Esophagus muscularis mucosa (tissue), 4 donors: ENCODE results near the gene CROCC. TPM values are rescaled to one million over a fixed set of nuclear protein-coding genes. Genes with fewer than 3 reads are reported as not detected.

Source experiments
- DNase-seq: peaks from one replicate; pipeline ENCODE4 v3.0.0-alpha.2; 2017; ENCODE audit errors: extremely low spot score
- H3K27ac ChIP-seq, 4 donors: fragments of 200-600 bp; sonication (generic); replicated peaks in 1 of 4; 1 replicate in 3 of 4; 2 replicates in 1 of 4; pipeline ENCODE4 v1.5.1; 2016 to 2019; ENCODE audit warnings: mild to moderate bottlenecking in 1 of 4
- H3K27me3 ChIP-seq, 4 donors: fragments of 200-600 bp; sonication (generic); one replicate each; pipeline versions ENCODE4 v1.5.1 to v1.6.0; 2016 to 2019
- H3K36me3 ChIP-seq, 4 donors: fragments of 200-600 bp; sonication (generic); one replicate each; pipeline ENCODE4 v1.5.1; 2016 to 2019
- H3K4me1 ChIP-seq, 4 donors: fragments of 200-600 bp; sonication (generic); one replicate each; pipeline ENCODE4 v1.5.1; 2016 to 2019
- H3K4me3 ChIP-seq, 4 donors: fragments of 200-600 bp; sonication (generic); 1 replicate in 2 of 4; 2 replicates in 2 of 4; pipeline ENCODE4 v1.5.1; 2016 to 2019; ENCODE audit warnings: mild to moderate bottlenecking in 4 of 4, moderate library complexity in 1 of 4
- H3K9me3 ChIP-seq, 4 donors: fragments of 200-600 bp; sonication (generic); 1 replicate in 3 of 4; 2 replicates in 1 of 4; pipeline ENCODE4 v1.5.1; 2016 to 2019
- CTCF ChIP-seq, 3 experiments: fragments of 200-600 bp in 2 of 3; fragments of 450-650 bp in 1 of 3; sonication (generic) in 2 of 3; IDR thresholded peaks; one replicate each; pipeline ENCODE4 v1.5.1; 2017 to 2019; ENCODE audit warnings: antibody characterized with exemption in 3 of 3, mild to moderate bottlenecking in 2 of 3, moderate library complexity in 1 of 3
- EP300 ChIP-seq: sonication (generic); formaldehyde crosslinking; IDR thresholded peaks from one replicate; pipeline ENCODE4 v1.6.1; 2017; ENCODE audit warnings: antibody characterized with exemption
- POLR2A ChIP-seq: fragments of 450-650 bp; IDR thresholded peaks from one replicate; pipeline ENCODE4 v1.6.1; 2017; ENCODE audit warnings: antibody characterized with exemption, moderate library complexity, mild to moderate bottlenecking, low read depth
- POLR2AphosphoS5 ChIP-seq, 2 donors: sonication (generic); formaldehyde crosslinking; IDR thresholded peaks; one replicate each; pipeline ENCODE4 v1.6.1; 2017; ENCODE audit warnings: antibody characterized with exemption in 2 of 2
- WGBS: methylation state at CpG from one replicate; pipeline ENCODE4 v1.1.5; 2018; 5-methylcytosine and 5-hydroxymethylcytosine counted together
- intact Hi-C: fragments of 100-400 bp; cut with DNase I; formaldehyde crosslinking; loops from one replicate; pipeline ENCODE4 v1.15.1; 2023
- total RNA-seq, 4 donors: library from RNA; depleted of rRNA; stranded (reverse); fragments of >200 nt; gene quantifications; one replicate each; pipeline versions ENCODE4 v1.1.0 to v1.2.1, GENCODE V29; 2016

The CROCC gene
- total RNA-seq, 4 donors from 2014 or later: 17.6 to 36.3 (median 23.0) TPM

- Histone ChIP-seq H3K27ac (peak overlapping the region; percentile 65 to 77 (median 72)), H3K9me3 (no peaks in the 10 kb centered on the region), H3K4me1 (peaks cover 14 to 42% (median 33%) of the 10 kb centered on the region in 4 donors), H3K36me3 (no peaks in the 10 kb centered on the region), H3K4me3 (peak overlapping the region; percentile 49 to 69 (median 54)), H3K27me3 (peaks cover 0 to 27% (median 6%) of the 10 kb centered on the region in 4 donors)
- no peak for TF ChIP-seq EP300
- peak; percentile 49 to 58 for TF ChIP-seq POLR2AphosphoS5 (IDR thresholded peaks at IDR 0.05)
- DNase-seq: no peak
- intact Hi-C loops: no loop called here
- 62% methylated on average over 8 of the region's 20 CpGs for WGBS
Measured at GRCh38 chr1:16978567-16979474, 57.1 kb downstream of the CROCC start.

GRCh38 chr1:16979475-16980327, 58.0 kb downstream of the CROCC start:
- TF ChIP-seq CTCF (IDR thresholded peaks at IDR 0.05) (no peak), EP300 (no peak), POLR2A (no peak), POLR2AphosphoS5 (IDR thresholded peaks at IDR 0.05) (no peak)
- H3K4me3 ChIP-seq: peak overlapping the region; percentile 49 to 69 (median 54)
- H3K36me3 ChIP-seq: no peaks in the 10 kb centered on the region
- peaks cover 0 to 27% (median 6%) of the 10 kb centered on the region in 4 donors for H3K27me3 ChIP-seq
- H3K9me3 ChIP-seq: no peaks in the 10 kb centered on the region
- intact Hi-C loops: no loop called here
- H3K4me1 ChIP-seq: peaks cover 18 to 48% (median 39%) of the 10 kb centered on the region in 4 donors
- DNase-seq: no peak
- 17% methylated on average over 13 of the region's 44 CpGs for WGBS
- peak overlapping the region; percentile 65 to 77 (median 72) for H3K27ac ChIP-seq

GRCh38 chr1:16980473-16981268, 58.9 kb downstream of the CROCC start, which contains the start of gene MFAP2:
TSS of gene MFAP2 (minus strand) at chr1:16980620. CDS start at chr1:16978273, 2,347 bp downstream.
- 37% methylated on average over 11 of the region's 53 CpGs for WGBS
- TF ChIP-seq CTCF (IDR thresholded peaks at IDR 0.05): no peak
- TF ChIP-seq EP300: no peak
- no peak for TF ChIP-seq POLR2AphosphoS5 (IDR thresholded peaks at IDR 0.05)
- TF ChIP-seq POLR2A: no peak
- DNase-seq: no peak
- Histone ChIP-seq H3K4me1 (peaks cover 22 to 45% (median 41%) of the 10 kb centered on the region in 4 donors), H3K27ac (peak within 1 kb of the TSS; percentile 65 to 77 (median 72)), H3K36me3 (peaks cover 0 to 4% (median 1%) of the 10 kb centered on the region in 4 donors), H3K27me3 (peaks cover 0 to 27% (median 6%) of the 10 kb centered on the region in 4 donors), H3K4me3 (peak within 1 kb of the TSS; percentile 49 to 69 (median 54)), H3K9me3 (no peaks in the 10 kb centered on the region)
- intact Hi-C loops: no loop called here

GRCh38 chr1:16981269-16981849, 59.6 kb downstream of the CROCC start:
- H3K4me3 ChIP-seq: no peak overlapping the region
- intact Hi-C loops: no loop called here
- H3K9me3 ChIP-seq: no peaks in the 10 kb centered on the region
- peaks cover 0 to 27% (median 6%) of the 10 kb centered on the region in 4 donors for H3K27me3 ChIP-seq
- H3K4me1 ChIP-seq: peaks cover 22 to 45% (median 41%) of the 10 kb centered on the region in 4 donors
- TF ChIP-seq CTCF (IDR thresholded peaks at IDR 0.05): no peak
- no peak for TF ChIP-seq EP300
- TF ChIP-seq POLR2AphosphoS5 (IDR thresholded peaks at IDR 0.05): no peak
- TF ChIP-seq POLR2A: no peak
- WGBS: 80% methylated on average over 10 of the region's 10 CpGs
- H3K27ac ChIP-seq: peak overlapping the region in 1 of 4 donors; percentile 75
- DNase-seq: no peak
- H3K36me3 ChIP-seq: peaks cover 4 to 10% (median 8%) of the 10 kb centered on the region in 4 donors
